DND-41 (cell line): ENCODE data around the gene CCNY.
A peak's percentile ranks its signal among the peaks of the same experiment; 100 is the strongest.

Experiments
- ATAC-seq: fragments of 200-7000 bp; cut with Tn5 transposase; 3 replicates; pipeline ENCODE4 v1.9.1; 2021; ENCODE audit warnings: low read depth; ENCODE audit not compliant: insufficient read depth
- DNase-seq: peaks from one replicate; pipeline ENCODE4 v3.0.0-alpha.2; 2020
- H2AFZ ChIP-seq: 2 replicates; pipeline ENCODE4 v1.6.0; 2012; ENCODE audit warnings: low read depth, low read length
- H3K27ac ChIP-seq: 2 replicates; pipeline ENCODE4 v1.5.1; 2012; ENCODE audit warnings: low read length, inconsistent platforms
- H3K27me3 ChIP-seq: fragments of 200-600 bp; sonication (generic); 2 replicates; pipeline ENCODE4 v1.6.0; 2012; ENCODE audit warnings: low read length, mild to moderate bottlenecking, inconsistent platforms; ENCODE audit not compliant: insufficient read depth, poor library complexity
- H3K36me3 ChIP-seq: 2 replicates; pipeline ENCODE4 v1.5.1; 2012; ENCODE audit warnings: low read length, inconsistent platforms; ENCODE audit not compliant: insufficient read depth
- H3K4me1 ChIP-seq: 2 replicates; pipeline ENCODE4 v1.5.1; 2012; ENCODE audit warnings: mild to moderate bottlenecking, low read length; ENCODE audit not compliant: insufficient read depth
- H3K4me2 ChIP-seq: 2 replicates; pipeline ENCODE4 v1.6.0; 2012; ENCODE audit warnings: mild to moderate bottlenecking, moderate library complexity, low read length, inconsistent platforms; ENCODE audit not compliant: insufficient read depth
- H3K4me3 ChIP-seq, 2 experiments: fragments of 200-600 bp in 1 of 2; shearing (Covaris generic) in 1 of 2; 2 replicates each; pipeline ENCODE4 v1.5.1; 2012 to 2016; ENCODE audit warnings: inconsistent platforms in 2 of 2, low read length in 2 of 2, mild to moderate bottlenecking in 2 of 2, low read depth in 1 of 2, moderate library complexity in 1 of 2
- H3K79me2 ChIP-seq: 2 replicates; pipeline ENCODE4 v1.6.0; 2012; ENCODE audit warnings: low read length, inconsistent platforms; ENCODE audit not compliant: insufficient read depth
- H3K9ac ChIP-seq: 2 replicates; pipeline ENCODE4 v1.6.0; 2012; ENCODE audit warnings: low read depth, mild to moderate bottlenecking, inconsistent platforms, low read length, moderate library complexity
- H3K9me3 ChIP-seq: 2 replicates; pipeline ENCODE4 v1.5.1; 2012; ENCODE audit warnings: low read length, moderate library complexity, mild to moderate bottlenecking, inconsistent platforms; ENCODE audit not compliant: insufficient read depth, severe bottlenecking
- H4K20me1 ChIP-seq: 2 replicates; pipeline ENCODE4 v1.6.0; 2012; ENCODE audit warnings: low read length; ENCODE audit not compliant: insufficient read depth
- EZH2 ChIP-seq: IDR thresholded peaks from 3 replicates; pipeline ENCODE4 v1.6.1; 2012; ENCODE audit warnings: borderline replicate concordance, low read depth, mild to moderate bottlenecking, moderate library complexity, low read length, inconsistent platforms; ENCODE audit not compliant: severe bottlenecking
- TF ChIP-seq, protein P1 (sequence below): IDR thresholded peaks from 2 replicates; pipeline ENCODE4 v1.5.1; 2012; ENCODE audit warnings: borderline replicate concordance, low read length, moderate library complexity, mild to moderate bottlenecking; ENCODE audit not compliant: poor library complexity, severe bottlenecking; ENCODE audit errors: extremely low read depth

CCNY gene

DNA sequence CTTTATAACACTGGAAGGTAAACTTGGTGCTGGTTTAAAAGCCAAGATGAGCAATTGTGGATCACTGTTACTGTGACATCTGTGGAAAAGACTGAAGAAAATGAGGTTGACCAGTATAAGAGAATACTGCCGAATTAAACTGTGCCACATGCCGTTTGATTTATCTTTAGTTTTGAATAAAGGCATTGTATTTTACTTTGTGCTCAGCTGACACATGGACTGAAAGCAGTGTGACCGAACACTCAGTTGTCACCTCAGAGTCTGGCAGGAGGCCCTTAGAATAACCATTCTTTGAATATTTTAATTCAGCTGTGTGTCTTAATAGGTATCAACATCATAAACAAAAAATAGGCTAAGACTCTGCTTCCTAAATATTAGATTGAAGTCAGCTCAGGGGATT lies 135.1 kb downstream of the CCNY start:
- Histone ChIP-seq H3K4me3 (no peak overlapping the region), H4K20me1 (peaks cover 38% of the 10 kb centered on the region), H3K9me3 (no peaks in the 10 kb centered on the region), H3K36me3 (no peaks in the 10 kb centered on the region), H3K79me2 (peaks cover 57% of the 10 kb centered on the region), H2AFZ (no peak overlapping the region), H3K27me3 (no peaks in the 10 kb centered on the region), H3K27ac (no peak overlapping the region), H3K9ac (no peak overlapping the region), H3K4me2 (no peak overlapping the region), H3K4me1 (peaks cover 9% of the 10 kb centered on the region)
- TF ChIP-seq EZH2, result no peak
- TF ChIP-seq, protein P1, sequence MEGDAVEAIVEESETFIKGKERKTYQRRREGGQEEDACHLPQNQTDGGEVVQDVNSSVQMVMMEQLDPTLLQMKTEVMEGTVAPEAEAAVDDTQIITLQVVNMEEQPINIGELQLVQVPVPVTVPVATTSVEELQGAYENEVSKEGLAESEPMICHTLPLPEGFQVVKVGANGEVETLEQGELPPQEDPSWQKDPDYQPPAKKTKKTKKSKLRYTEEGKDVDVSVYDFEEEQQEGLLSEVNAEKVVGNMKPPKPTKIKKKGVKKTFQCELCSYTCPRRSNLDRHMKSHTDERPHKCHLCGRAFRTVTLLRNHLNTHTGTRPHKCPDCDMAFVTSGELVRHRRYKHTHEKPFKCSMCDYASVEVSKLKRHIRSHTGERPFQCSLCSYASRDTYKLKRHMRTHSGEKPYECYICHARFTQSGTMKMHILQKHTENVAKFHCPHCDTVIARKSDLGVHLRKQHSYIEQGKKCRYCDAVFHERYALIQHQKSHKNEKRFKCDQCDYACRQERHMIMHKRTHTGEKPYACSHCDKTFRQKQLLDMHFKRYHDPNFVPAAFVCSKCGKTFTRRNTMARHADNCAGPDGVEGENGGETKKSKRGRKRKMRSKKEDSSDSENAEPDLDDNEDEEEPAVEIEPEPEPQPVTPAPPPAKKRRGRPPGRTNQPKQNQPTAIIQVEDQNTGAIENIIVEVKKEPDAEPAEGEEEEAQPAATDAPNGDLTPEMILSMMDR, result no peak
- ATAC-seq, result no peak
- no peak for DNase-seq

DNA sequence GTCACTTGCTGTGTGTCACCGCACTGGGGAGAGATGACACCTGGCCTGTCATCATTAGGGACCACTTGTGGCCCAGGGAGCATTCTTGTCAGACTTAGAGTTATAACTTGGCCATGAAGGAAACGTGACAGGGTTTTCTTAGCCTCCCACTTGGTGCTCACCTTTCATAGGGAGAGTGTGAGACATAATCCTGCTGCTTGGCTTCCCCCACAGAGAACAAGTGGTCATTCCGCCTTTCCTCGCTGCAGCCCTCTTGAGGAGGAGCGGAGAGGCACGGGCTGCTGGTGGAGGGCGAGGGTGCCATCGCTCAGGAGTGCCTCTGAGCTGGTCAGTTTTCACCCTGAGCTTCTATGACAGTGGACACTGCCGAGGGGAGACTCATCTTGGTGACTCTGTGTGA lies 143.8 kb downstream of the CCNY start:
- no peak for DNase-seq
- Histone ChIP-seq H3K9ac (no peak overlapping the region), H3K36me3 (peaks cover 5% of the 10 kb centered on the region; the same call in 1 of the 2 replicates), H3K4me1 (no peaks in the 10 kb centered on the region), H4K20me1 (peaks cover 11% of the 10 kb centered on the region; the same call in 1 of the 2 replicates), H3K4me2 (no peak overlapping the region), H2AFZ (no peak overlapping the region), H3K27me3 (no peaks in the 10 kb centered on the region), H3K27ac (no peak overlapping the region), H3K9me3 (no peaks in the 10 kb centered on the region), H3K4me3 (no peak overlapping the region), H3K79me2 (peaks cover 7% of the 10 kb centered on the region)
- TF ChIP-seq EZH2, result no peak
- TF ChIP-seq, protein P1, result peak; percentile 21
- no peak for ATAC-seq

DNA sequence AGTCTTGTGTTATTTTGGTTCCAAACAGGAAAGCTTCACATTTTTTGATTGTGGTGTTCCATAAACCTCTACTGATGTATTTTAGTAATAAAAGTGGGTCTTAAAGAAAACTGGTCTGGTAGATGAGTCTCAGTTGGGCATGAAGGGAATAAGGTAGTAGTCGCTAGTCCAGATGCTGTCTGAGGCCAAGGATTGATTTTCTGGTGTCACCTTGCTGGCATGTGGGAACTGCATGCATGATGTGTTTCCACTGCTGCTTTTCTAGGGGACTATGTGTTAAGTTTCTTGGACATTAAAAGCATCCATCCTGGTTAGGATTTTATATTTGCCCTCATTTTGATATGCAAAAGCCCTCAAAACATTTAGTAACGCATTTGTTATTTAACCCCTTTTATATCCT lies 145.1 kb downstream of the CCNY start:
- H3K27ac ChIP-seq, result no peak overlapping the region
- H2AFZ ChIP-seq, result no peak overlapping the region
- ATAC-seq (no peak), DNase-seq (no peak)
- H3K9me3 ChIP-seq, result no peaks in the 10 kb centered on the region
- TF ChIP-seq, protein P1, result no peak
- TF ChIP-seq EZH2, result no peak
- peaks cover 11% of the 10 kb centered on the region; the same call in 1 of the 2 replicates for H4K20me1 ChIP-seq
- H3K4me3 ChIP-seq, result no peak overlapping the region
- no peaks in the 10 kb centered on the region for H3K4me1 ChIP-seq
- no peak overlapping the region for H3K4me2 ChIP-seq
- peaks cover 7% of the 10 kb centered on the region for H3K79me2 ChIP-seq
- no peak overlapping the region for H3K9ac ChIP-seq
- H3K36me3 ChIP-seq, result peaks cover 11% of the 10 kb centered on the region; the same call in 1 of the 2 replicates
- no peaks in the 10 kb centered on the region for H3K27me3 ChIP-seq
